Measurements from ENCODE around the gene MANBA.

The MANBA gene

DNA sequence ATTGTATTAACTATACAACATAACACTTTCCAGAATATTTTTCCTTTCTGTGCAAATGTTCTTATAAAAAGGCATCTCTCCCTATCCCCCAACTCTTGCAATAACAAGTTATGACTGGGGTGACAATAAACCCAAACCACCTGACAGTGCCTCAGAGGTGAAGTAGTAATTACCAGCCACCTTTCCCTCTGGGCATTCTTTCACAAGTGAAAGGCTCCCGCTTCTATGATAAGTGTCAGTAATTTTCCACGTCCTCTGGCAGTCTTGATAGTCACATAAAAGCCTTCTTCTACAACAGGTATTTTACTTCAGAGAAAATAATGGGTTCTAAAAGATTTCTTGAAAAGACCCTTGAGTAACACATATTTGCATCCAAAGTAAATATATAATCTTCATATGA, 82.7 kb downstream of the MANBA start:
- in situ Hi-C loops (cut with HindIII; ENCODE audit: low sequenced_read_pairs) = no loop called here
- no peak for DNase-seq (ENCODE audit: low read depth, low spot score)
- TF ChIP-seq, protein P1, sequence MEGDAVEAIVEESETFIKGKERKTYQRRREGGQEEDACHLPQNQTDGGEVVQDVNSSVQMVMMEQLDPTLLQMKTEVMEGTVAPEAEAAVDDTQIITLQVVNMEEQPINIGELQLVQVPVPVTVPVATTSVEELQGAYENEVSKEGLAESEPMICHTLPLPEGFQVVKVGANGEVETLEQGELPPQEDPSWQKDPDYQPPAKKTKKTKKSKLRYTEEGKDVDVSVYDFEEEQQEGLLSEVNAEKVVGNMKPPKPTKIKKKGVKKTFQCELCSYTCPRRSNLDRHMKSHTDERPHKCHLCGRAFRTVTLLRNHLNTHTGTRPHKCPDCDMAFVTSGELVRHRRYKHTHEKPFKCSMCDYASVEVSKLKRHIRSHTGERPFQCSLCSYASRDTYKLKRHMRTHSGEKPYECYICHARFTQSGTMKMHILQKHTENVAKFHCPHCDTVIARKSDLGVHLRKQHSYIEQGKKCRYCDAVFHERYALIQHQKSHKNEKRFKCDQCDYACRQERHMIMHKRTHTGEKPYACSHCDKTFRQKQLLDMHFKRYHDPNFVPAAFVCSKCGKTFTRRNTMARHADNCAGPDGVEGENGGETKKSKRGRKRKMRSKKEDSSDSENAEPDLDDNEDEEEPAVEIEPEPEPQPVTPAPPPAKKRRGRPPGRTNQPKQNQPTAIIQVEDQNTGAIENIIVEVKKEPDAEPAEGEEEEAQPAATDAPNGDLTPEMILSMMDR (IDR thresholded peaks at IDR 0.05; ENCODE audit: low read depth, low read length) = no peak
- no peak overlapping the region for H3K4me3 ChIP-seq (ENCODE audit: low read depth, low read length)

DNA sequence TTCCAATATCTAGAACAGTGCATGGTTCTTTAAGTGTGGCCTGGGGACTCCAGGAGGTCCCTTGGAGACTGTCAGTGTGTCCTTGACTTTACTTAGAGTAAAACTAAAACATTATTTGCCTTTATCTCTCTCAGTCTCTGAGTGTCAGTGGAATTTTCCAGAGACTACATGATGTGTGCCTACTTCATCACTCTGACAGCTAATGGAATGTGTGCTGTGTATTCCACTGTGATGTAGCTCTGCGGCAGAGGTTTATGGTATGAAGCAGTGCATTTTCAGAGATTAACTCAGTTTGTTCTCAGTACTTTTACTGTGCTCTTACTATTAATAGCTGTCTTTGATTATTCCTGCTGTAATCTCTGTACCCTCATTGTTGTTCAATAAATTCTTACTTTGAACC, 85.6 kb downstream of the MANBA start:
- DNase-seq (ENCODE audit: low read depth, low spot score) = peak; percentile 12
- in situ Hi-C loops (cut with HindIII; ENCODE audit: low sequenced_read_pairs) = no loop called here
- TF ChIP-seq, protein P1 (IDR thresholded peaks at IDR 0.05; ENCODE audit: low read depth, low read length) = no peak
- H3K4me3 ChIP-seq (ENCODE audit: low read depth, low read length) = no peak overlapping the region

DNA sequence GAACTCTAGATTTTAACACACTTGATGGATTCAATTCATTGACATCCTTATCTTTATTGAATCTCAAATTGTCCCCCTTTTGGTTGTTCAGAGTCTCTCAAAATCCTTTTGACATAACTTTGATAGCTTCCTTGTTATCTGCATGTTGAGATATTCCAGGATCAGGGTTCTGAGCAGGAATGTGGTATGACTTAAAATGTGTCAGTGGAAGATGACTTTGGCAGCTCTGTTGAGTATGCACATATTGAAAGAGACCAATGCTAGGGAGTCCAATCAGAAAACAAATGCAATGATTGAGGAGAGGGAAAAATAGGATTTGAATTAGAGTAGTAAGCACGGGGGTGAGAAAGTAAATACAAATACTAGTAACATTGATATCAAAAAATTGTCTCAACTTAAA, 93.8 kb downstream of the MANBA start:
- H3K4me3 ChIP-seq (ENCODE audit: low read depth, low read length) = no peak overlapping the region
- in situ Hi-C loops (cut with HindIII; ENCODE audit: low sequenced_read_pairs) = no loop called here
- TF ChIP-seq, protein P1 (IDR thresholded peaks at IDR 0.05; ENCODE audit: low read depth, low read length) = no peak
- DNase-seq (ENCODE audit: low read depth, low spot score) = no peak

DNA sequence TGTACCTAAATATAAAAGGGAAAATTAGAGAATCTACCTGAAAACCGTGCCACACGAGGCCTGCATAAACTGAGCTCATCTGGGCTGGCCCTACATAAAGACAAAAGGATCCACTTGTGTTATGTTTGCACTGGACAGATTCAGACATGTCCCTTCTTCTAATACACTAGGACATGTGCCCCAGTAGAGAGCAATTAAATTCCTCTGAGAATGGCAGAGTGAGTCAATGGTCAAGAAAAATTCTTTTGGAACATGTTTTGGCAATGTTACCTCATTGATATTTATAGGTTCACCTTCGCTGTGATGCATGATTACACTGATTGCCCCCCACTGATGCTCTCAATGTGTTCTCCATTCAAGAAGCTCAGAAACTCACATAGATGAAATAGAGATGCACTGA, 95.2 kb downstream of the MANBA start:
- in situ Hi-C loops (cut with HindIII; ENCODE audit: low sequenced_read_pairs) = no loop called here
- peak; percentile 10 for DNase-seq (ENCODE audit: low read depth, low spot score)
- TF ChIP-seq, protein P1 (IDR thresholded peaks at IDR 0.05; ENCODE audit: low read depth, low read length) = no peak
- H3K4me3 ChIP-seq (ENCODE audit: low read depth, low read length) = no peak overlapping the region

DNA sequence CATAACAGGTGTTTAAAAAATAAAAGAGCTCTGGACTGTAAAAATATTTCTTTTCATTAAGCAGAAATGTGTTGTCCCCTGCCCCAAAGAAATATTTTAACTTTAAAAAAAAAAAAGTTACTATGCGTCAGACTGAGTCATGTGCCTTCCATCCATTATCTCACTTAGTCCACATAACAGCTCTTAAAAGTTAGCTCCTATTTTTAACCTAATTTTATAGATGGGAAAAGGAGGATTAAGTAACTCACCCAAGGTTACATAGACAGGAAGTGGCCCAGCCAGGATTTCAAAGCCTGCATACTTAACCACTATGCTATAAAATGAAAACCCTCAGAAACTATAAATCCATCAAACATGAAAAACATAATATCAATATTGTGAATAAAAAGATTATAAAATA, 97.7 kb downstream of the MANBA start:
- H3K4me3 ChIP-seq (ENCODE audit: low read depth, low read length) = no peak overlapping the region
- peak; percentile 70 for DNase-seq (ENCODE audit: low read depth, low spot score)
- TF ChIP-seq, protein P1 (IDR thresholded peaks at IDR 0.05; ENCODE audit: low read depth, low read length) = no peak
- in situ Hi-C loops (cut with HindIII; ENCODE audit: low sequenced_read_pairs) = no loop called here

DNA sequence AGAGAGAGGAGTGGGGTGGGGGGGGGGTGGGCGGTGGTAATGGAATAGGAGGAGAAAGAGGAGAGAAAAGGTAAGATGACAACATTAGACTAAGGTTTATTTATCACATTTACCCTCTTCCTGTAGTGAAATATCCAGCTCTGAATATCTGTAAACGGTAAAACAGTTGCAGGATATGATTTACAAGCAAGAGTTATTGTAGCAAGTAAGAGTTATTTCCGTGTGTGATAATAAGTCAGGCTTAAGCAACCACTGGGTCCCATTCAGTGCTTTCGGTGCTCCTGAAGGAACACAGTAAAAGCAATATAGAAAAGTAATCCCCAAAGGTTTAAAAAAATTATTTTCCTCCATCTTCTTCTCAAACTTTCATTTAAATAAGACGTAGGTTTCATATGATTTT, 103.6 kb downstream of the MANBA start:
- no peak overlapping the region for H3K4me3 ChIP-seq (ENCODE audit: low read depth, low read length)
- TF ChIP-seq, protein P1 (IDR thresholded peaks at IDR 0.05; ENCODE audit: low read depth, low read length) = no peak
- DNase-seq (ENCODE audit: low read depth, low spot score) = no peak
- in situ Hi-C loops (cut with HindIII; ENCODE audit: low sequenced_read_pairs) = no loop called here

DNA sequence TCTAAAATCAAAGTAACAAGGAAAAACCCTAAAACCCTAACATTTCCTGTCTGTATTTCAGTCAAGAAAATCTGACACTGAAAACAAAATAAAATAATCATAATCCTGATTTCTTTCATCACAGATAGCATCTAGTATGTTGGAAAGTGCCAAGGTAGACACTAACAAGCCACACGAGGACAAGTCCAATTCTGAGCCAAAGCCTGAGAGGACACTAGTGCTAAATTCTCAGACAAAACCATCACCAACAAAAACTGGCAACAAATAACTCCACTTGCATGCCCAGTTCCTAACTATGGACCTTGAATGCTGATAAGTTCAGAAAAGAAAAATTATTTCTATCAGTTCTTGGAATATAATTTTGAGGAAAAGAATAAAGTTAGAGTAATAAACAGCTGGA, 113.7 kb downstream of the MANBA start:
- DNase-seq (ENCODE audit: low read depth, low spot score) = no peak
- H3K4me3 ChIP-seq (ENCODE audit: low read depth, low read length) = no peak overlapping the region
- TF ChIP-seq, protein P1 (IDR thresholded peaks at IDR 0.05; ENCODE audit: low read depth, low read length) = no peak
- in situ Hi-C loops (cut with HindIII; ENCODE audit: low sequenced_read_pairs) = no loop called here
